NCI-H526 (cell line): ENCODE data around the gene OR2H1.

Source experiments
- DNase-seq, 2 experiments: peaks; one replicate each; lab custom pipeline; 2025; lab: John Stamatoyannopoulos, UW

The OR2H1 gene

DNA sequence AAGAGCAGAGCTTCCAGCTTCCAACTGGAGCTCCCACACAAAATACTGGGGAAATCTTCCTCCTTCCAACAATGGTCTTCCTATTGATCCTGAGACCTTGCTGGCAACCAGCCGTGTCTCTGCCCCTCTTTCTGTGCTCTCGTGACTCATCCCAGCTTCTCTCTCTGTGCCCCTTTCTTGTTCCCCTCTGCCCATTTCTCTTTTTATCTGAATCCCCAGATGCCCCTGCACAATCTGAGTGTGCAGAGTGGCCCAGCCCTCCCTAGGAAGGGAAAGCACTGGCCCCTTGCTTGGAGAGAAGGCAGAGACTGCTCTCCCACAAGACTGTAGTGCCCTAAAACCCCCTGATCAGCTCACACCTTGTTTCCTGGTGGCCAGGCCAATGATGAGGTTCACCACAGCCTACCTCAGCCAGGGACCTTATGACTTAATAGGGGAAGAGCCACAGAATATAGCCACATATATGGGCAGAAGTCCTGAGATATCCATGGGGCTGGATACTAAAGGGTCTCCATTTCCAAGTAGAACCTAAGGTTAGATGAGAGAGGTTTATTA, 53.9 kb downstream of the OR2H1 start:
- DNase-seq: no peak
